HEK293T (cell line): ENCODE results near the gene ADNP.

Experiments
- CTBP1 ChIP-seq: fragments of 450-650 bp; IDR thresholded peaks from 2 replicates; pipeline ENCODE4 v1.6.1; 2016; ENCODE audit warnings: borderline replicate concordance
- FOXA1 ChIP-seq: fragments of 450-650 bp; IDR thresholded peaks from 2 replicates; pipeline ENCODE4 v1.6.1; 2016; ENCODE audit warnings: mild to moderate bottlenecking
- FOXK2 ChIP-seq: fragments of 450-650 bp; IDR thresholded peaks from 2 replicates; pipeline ENCODE4 v1.6.1; 2016; ENCODE audit warnings: mild to moderate bottlenecking
- FOXM1 ChIP-seq: fragments of 450-650 bp; IDR thresholded peaks from 2 replicates; pipeline ENCODE4 v1.6.1; 2017; ENCODE audit warnings: mild to moderate bottlenecking, borderline replicate concordance
- HDGF ChIP-seq: fragments of 450-650 bp; IDR thresholded peaks from 2 replicates; pipeline ENCODE4 v1.6.1; 2017; ENCODE audit warnings: antibody characterized with exemption, borderline replicate concordance
- LEF1 ChIP-seq: fragments of 450-650 bp; IDR thresholded peaks from 2 replicates; pipeline ENCODE4 v1.6.1; 2017; ENCODE audit warnings: mild to moderate bottlenecking, borderline replicate concordance
- SP1 ChIP-seq: fragments of 450-650 bp; IDR thresholded peaks from 2 replicates; pipeline ENCODE4 v1.6.1; 2017
- SUZ12 ChIP-seq: fragments of 450-650 bp; IDR thresholded peaks from 2 replicates; pipeline ENCODE4 v1.6.1; 2016; ENCODE audit warnings: mild to moderate bottlenecking

GRCh38 chr20:50885068-50885467, 46.2 kb downstream of the ADNP start:
- TF ChIP-seq SP1 = no peak
- TF ChIP-seq LEF1 = no peak
- TF ChIP-seq FOXA1 = no peak
- no peak for TF ChIP-seq HDGF
- TF ChIP-seq FOXM1 = no peak
- no peak for TF ChIP-seq SUZ12
- TF ChIP-seq CTBP1 = no peak
- TF ChIP-seq FOXK2 = no peak
